ENCODE measurements around the gene ATXN7L1. TPM values are rescaled to one million over a fixed set of nuclear protein-coding genes. Genes with fewer than 3 reads are reported as not detected.

Gene ATXN7L1
- total RNA-seq, 4 donors from 2014 or later, result 12.3 to 28.8 (median 21.0) TPM

DNA sequence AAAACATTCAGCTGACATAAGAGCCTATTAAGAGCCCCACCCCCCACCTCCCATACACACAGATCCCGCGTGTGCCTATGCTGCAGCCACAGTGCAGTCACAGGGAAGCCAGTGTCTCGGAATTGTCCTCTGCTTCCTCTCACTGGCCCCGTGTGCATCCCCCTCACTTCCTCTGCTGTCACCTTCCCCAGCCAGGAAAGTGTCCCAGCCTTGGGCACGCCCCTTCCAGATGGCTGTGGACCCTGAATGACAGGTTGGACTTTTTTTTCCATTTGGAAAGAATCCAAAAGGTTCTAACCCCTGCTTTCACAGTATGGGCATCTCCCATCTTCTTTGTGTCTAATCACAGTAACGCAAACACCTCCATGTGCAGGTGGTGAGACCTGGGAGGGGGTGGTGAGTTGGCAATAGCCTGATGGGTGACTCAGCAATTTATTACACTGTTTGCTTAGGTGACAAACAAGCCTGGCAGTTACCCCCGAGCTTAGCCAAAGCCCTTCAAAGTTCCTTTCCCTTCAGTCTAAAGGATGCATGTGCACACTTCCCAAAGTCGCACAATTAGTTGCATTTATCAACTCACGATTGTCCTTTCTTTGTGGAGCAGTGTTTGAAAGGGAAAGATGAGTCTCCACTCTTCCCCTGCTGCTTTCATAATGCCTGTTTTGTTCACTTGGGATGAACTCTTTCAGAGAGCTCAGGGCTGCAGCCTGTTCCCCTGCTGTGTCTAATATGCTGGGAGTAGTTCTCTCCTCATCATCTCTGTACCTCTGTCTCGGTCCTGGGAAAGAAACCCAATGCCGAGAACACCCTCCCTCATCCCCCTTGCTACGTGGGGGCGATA lies 227.6 kb downstream of the ATXN7L1 start:
- Histone ChIP-seq H3K27me3 (no peaks in the 10 kb centered on the region), H3K9me3 (no peaks in the 10 kb centered on the region), H3K27ac (no peak overlapping the region), H3K36me3 (no peaks in the 10 kb centered on the region), H3K4me1 (peaks cover 0 to 10% (median 3%) of the 10 kb centered on the region in 4 donors), H3K4me3 (no peak overlapping the region)
- no peak for TF ChIP-seq EP300 (IDR thresholded peaks at IDR 0.05; ENCODE audit: low read depth)
- TF ChIP-seq, protein P1, sequence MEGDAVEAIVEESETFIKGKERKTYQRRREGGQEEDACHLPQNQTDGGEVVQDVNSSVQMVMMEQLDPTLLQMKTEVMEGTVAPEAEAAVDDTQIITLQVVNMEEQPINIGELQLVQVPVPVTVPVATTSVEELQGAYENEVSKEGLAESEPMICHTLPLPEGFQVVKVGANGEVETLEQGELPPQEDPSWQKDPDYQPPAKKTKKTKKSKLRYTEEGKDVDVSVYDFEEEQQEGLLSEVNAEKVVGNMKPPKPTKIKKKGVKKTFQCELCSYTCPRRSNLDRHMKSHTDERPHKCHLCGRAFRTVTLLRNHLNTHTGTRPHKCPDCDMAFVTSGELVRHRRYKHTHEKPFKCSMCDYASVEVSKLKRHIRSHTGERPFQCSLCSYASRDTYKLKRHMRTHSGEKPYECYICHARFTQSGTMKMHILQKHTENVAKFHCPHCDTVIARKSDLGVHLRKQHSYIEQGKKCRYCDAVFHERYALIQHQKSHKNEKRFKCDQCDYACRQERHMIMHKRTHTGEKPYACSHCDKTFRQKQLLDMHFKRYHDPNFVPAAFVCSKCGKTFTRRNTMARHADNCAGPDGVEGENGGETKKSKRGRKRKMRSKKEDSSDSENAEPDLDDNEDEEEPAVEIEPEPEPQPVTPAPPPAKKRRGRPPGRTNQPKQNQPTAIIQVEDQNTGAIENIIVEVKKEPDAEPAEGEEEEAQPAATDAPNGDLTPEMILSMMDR (IDR thresholded peaks at IDR 0.05), result no peak
- TF ChIP-seq POLR2AphosphoS5 (IDR thresholded peaks at IDR 0.05), result no peak
- no peak for TF ChIP-seq POLR2A (IDR thresholded peaks at IDR 0.05)
- DNase-seq, result peak; percentile 25
- WGBS, 2 donors (ENCODE audit: low coverage in 1 of 2), result 40 to 56% methylated on average over 2 to 13 of the region's 13 CpGs
- in situ Hi-C loops (cut with MboI; ENCODE audit: low pct_ligation_motif_present in 1 of 4, low pct_unique_long_range_greater_than_20kb in 1 of 4, low sequenced_read_pairs in 3 of 4) (loop anchor here in 1 of 4 donors (10.0 kb wide), 1 partner anchor 396 kb away; no protein-coding TSS in a partner anchor), intact Hi-C loops (cut with DNase I; ENCODE audit: low total_unique reads) (loop anchor here (5.0 kb wide), 1 partner anchor 389 kb away; no protein-coding TSS in a partner anchor)

DNA sequence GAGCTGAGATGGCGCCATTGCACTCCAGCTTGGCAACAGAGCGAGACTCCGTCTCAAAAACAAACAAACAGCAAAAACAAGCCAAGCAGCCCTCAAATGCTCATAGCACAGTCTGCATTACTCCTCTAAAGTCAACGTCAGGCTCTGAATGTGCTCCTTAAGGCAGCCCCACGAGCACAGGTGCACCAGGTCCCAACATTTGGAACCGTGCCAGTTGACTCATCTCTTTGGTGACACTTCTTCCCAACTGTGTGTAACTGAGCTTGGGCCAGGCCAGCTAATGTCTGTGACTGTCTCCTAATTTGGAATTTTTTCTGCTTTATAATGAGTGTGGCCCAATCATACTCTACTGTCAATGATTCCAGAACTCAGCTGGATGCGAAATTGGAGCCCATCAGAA lies 228.8 kb downstream of the ATXN7L1 start:
- in situ Hi-C loops (cut with MboI; ENCODE audit: low pct_ligation_motif_present in 1 of 4, low pct_unique_long_range_greater_than_20kb in 1 of 4, low sequenced_read_pairs in 3 of 4) (loop anchor here in 1 of 4 donors (10.0 kb wide), 1 partner anchor 397 kb away; no protein-coding TSS in a partner anchor), intact Hi-C loops (cut with DNase I; ENCODE audit: low total_unique reads) (loop anchor here (5.0 kb wide), 1 partner anchor 390 kb away; no protein-coding TSS in a partner anchor)
- no peaks in the 10 kb centered on the region for H3K9me3 ChIP-seq
- H3K27me3 ChIP-seq, result no peaks in the 10 kb centered on the region
- TF ChIP-seq, protein P1 (IDR thresholded peaks at IDR 0.05), result no peak
- TF ChIP-seq POLR2A (IDR thresholded peaks at IDR 0.05), result no peak
- H3K4me1 ChIP-seq, result peaks cover 0 to 10% (median 3%) of the 10 kb centered on the region in 4 donors
- H3K36me3 ChIP-seq, result no peaks in the 10 kb centered on the region
- no peak overlapping the region for H3K4me3 ChIP-seq
- H3K27ac ChIP-seq, result no peak overlapping the region
- no peak for DNase-seq
- 86 to 100% methylated on average over 1 to 7 of the region's 7 CpGs for WGBS, 2 donors (ENCODE audit: low coverage in 1 of 2)

DNA sequence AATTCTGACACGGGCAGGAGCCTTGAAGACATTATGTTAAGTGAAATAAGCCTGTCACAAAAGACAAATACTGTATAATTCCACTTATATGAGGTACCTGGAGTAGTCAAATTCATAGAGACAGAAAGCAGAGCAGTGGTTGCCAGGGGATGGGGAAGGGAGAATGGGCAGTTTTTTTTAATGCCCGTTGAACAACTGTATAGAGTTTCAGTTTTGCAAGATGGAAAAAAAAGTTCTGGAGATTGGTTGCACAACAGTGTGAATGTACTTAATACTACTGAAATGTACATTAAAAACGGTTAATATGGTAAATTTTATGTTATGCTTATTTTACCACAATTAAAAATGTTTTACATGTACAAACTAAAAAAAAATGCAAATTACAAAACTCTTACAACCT lies 231.5 kb downstream of the ATXN7L1 start:
- no peak for DNase-seq
- WGBS, 2 donors (ENCODE audit: low coverage in 1 of 2), result 64 to 75% methylated on average over 3 of the region's 3 CpGs
- in situ Hi-C loops (cut with MboI; ENCODE audit: low pct_ligation_motif_present in 1 of 4, low pct_unique_long_range_greater_than_20kb in 1 of 4, low sequenced_read_pairs in 3 of 4) (loop anchor here in 1 of 4 donors (10.0 kb wide), 1 partner anchor 400 kb away; no protein-coding TSS in a partner anchor), intact Hi-C loops (cut with DNase I; ENCODE audit: low total_unique reads) (loop anchor here (5.0 kb wide), 1 partner anchor 392 kb away; no protein-coding TSS in a partner anchor)
- Histone ChIP-seq H3K4me3 (no peak overlapping the region), H3K36me3 (no peaks in the 10 kb centered on the region), H3K4me1 (peaks cover 0 to 10% (median 6%) of the 10 kb centered on the region in 4 donors), H3K27ac (no peak overlapping the region), H3K9me3 (no peaks in the 10 kb centered on the region), H3K27me3 (no peaks in the 10 kb centered on the region)
- TF ChIP-seq POLR2A (IDR thresholded peaks at IDR 0.05) (no peak), POLR2AphosphoS5 (IDR thresholded peaks at IDR 0.05) (no peak), EP300 (IDR thresholded peaks at IDR 0.05; ENCODE audit: low read depth) (no peak)
- TF ChIP-seq, protein P1 (IDR thresholded peaks at IDR 0.05), result no peak

DNA sequence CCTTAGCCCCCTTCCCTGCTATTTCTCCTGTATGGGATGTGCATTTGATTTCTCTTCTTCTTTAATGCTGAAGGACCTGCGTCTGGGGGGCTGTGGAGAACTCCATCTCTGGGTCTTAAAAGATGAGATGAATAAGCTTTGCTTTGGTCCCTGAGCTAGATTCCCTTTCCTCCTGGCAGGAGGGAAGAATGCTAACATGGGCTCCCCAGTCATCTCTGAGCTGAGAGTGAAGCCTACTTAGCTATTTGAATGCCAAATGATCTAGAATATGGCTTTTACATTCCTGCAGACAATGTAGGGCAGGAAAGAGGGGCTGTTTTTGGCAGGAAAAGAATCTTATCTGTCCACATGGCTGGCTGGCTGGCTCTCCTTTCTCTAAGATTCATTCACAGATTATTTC lies 232.5 kb downstream of the ATXN7L1 start:
- 86 to 89% methylated on average over 1 of the region's 1 CpG for WGBS, 2 donors (ENCODE audit: low coverage in 1 of 2)
- H3K27ac ChIP-seq, result no peak overlapping the region

More for the DNA sequence above, 232.5 kb downstream of the ATXN7L1 start:
- intact Hi-C loops (cut with DNase I; ENCODE audit: low total_unique reads) (no loop called here), in situ Hi-C loops (cut with MboI; ENCODE audit: low pct_ligation_motif_present in 1 of 4, low pct_unique_long_range_greater_than_20kb in 1 of 4, low sequenced_read_pairs in 3 of 4) (loop anchor here in 1 of 4 donors (10.0 kb wide), 1 partner anchor 401 kb away; no protein-coding TSS in a partner anchor)
- Histone ChIP-seq H3K36me3 (no peaks in the 10 kb centered on the region), H3K4me3 (no peak overlapping the region), H3K27me3 (no peaks in the 10 kb centered on the region), H3K9me3 (no peaks in the 10 kb centered on the region), H3K4me1 (peaks cover 0 to 9% (median 7%) of the 10 kb centered on the region in 4 donors)
- DNase-seq, result no peak
- TF ChIP-seq, protein P1 (IDR thresholded peaks at IDR 0.05), result no peak
- TF ChIP-seq POLR2A (IDR thresholded peaks at IDR 0.05) (no peak), POLR2AphosphoS5 (IDR thresholded peaks at IDR 0.05) (no peak)
